ENCODE measurements around the gene PATJ. TPM values are rescaled to one million over a fixed set of nuclear protein-coding genes. Genes with fewer than 3 reads are reported as not detected.

Gene PATJ
- total RNA-seq, 6 experiments from 2014 or later, result 19.0 to 49.0 (median 26.7) TPM

- ATAC-seq (no peak), DNase-seq (no peak)
- Histone ChIP-seq H3K9me3 (no peaks in the 10 kb centered on the region), H3K27ac (no peak overlapping the region), H3K36me3 (peaks cover 0 to 7% (median 1%) of the 10 kb centered on the region in 4 donors), H3K4me1 (no peaks in the 10 kb centered on the region), H3K4me3 (no peak overlapping the region), H3K27me3 (no peaks in the 10 kb centered on the region)
- intact Hi-C loops (cut with DNase I), result no loop called here
- WGBS (ENCODE audit: insufficient coverage, low coverage, low lambda C conversion rate, missing lambda C conversion rate), result 76% methylated on average over 6 of the region's 6 CpGs
- no peak for TF ChIP-seq POLR2A (IDR thresholded peaks at IDR 0.05)
- TF ChIP-seq, protein P1, sequence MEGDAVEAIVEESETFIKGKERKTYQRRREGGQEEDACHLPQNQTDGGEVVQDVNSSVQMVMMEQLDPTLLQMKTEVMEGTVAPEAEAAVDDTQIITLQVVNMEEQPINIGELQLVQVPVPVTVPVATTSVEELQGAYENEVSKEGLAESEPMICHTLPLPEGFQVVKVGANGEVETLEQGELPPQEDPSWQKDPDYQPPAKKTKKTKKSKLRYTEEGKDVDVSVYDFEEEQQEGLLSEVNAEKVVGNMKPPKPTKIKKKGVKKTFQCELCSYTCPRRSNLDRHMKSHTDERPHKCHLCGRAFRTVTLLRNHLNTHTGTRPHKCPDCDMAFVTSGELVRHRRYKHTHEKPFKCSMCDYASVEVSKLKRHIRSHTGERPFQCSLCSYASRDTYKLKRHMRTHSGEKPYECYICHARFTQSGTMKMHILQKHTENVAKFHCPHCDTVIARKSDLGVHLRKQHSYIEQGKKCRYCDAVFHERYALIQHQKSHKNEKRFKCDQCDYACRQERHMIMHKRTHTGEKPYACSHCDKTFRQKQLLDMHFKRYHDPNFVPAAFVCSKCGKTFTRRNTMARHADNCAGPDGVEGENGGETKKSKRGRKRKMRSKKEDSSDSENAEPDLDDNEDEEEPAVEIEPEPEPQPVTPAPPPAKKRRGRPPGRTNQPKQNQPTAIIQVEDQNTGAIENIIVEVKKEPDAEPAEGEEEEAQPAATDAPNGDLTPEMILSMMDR (IDR thresholded peaks at IDR 0.05), result no peak
These were observed 109.0 kb downstream of the PATJ start for GRCh38 chr1:61851235-61851634.

- TF ChIP-seq POLR2A (IDR thresholded peaks at IDR 0.05), result no peak
- TF ChIP-seq, protein P1 (IDR thresholded peaks at IDR 0.05), result peak; percentile 61 to 75 (median 70)
- H3K4me3 ChIP-seq, result no peak overlapping the region
- H3K27me3 ChIP-seq, result no peaks in the 10 kb centered on the region
- ATAC-seq (peak; percentile 72 to 76 (median 74)), DNase-seq (no peak)
- H3K36me3 ChIP-seq, result peaks cover 0 to 15% (median 4%) of the 10 kb centered on the region in 4 donors
- H3K9me3 ChIP-seq, result no peaks in the 10 kb centered on the region
- H3K27ac ChIP-seq, result no peak overlapping the region
- H3K4me1 ChIP-seq, result no peaks in the 10 kb centered on the region
- intact Hi-C loops (cut with DNase I), result no loop called here
- 71% methylated on average over 6 of the region's 6 CpGs for WGBS (ENCODE audit: insufficient coverage, low coverage, low lambda C conversion rate, missing lambda C conversion rate)
These were observed 109.8 kb downstream of the PATJ start for GRCh38 chr1:61851849-61852669.

DNA sequence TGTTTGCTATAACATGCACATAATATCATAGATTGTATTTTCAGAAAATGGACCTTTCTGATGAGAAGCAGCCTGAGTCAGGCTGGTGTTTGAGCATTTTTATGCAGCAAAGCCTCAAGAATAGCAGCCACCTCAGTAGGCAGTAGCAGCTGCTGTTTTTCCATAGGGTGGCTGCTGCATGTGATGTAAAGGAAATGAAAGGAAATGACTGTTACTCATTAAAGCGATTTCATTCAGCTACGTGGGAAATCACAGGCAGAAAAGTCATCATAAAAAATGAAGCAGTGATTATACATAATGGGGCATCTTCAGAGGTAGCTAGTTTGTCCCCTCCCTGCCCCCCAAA is 110.4 kb downstream of the PATJ start:
- ATAC-seq (no peak), DNase-seq (no peak)
- Histone ChIP-seq H3K4me3 (no peak overlapping the region), H3K4me1 (no peaks in the 10 kb centered on the region), H3K9me3 (no peaks in the 10 kb centered on the region), H3K36me3 (peaks cover 0 to 21% (median 7%) of the 10 kb centered on the region in 4 donors), H3K27ac (no peak overlapping the region), H3K27me3 (no peaks in the 10 kb centered on the region)
- TF ChIP-seq, protein P1 (IDR thresholded peaks at IDR 0.05), result no peak
- TF ChIP-seq POLR2A (IDR thresholded peaks at IDR 0.05), result no peak
- intact Hi-C loops (cut with DNase I), result no loop called here
- 71% methylated on average over 2 of the region's 2 CpGs for WGBS (ENCODE audit: insufficient coverage, low coverage, low lambda C conversion rate, missing lambda C conversion rate)

GRCh38 chr1:61853583-61853982 is 111.3 kb downstream of the PATJ start:
- ATAC-seq (no peak), DNase-seq (no peak)
- Histone ChIP-seq H3K9me3 (no peaks in the 10 kb centered on the region), H3K4me1 (no peaks in the 10 kb centered on the region), H3K4me3 (no peak overlapping the region), H3K27me3 (no peaks in the 10 kb centered on the region), H3K27ac (no peak overlapping the region), H3K36me3 (peaks cover 0 to 21% (median 8%) of the 10 kb centered on the region in 4 donors)
- 39% methylated on average over 3 of the region's 3 CpGs for WGBS (ENCODE audit: insufficient coverage, low coverage, low lambda C conversion rate, missing lambda C conversion rate)
- intact Hi-C loops (cut with DNase I), result no loop called here
- TF ChIP-seq, protein P1 (IDR thresholded peaks at IDR 0.05), result peak in 2 of 4 donors; percentile 4 to 7
- no peak for TF ChIP-seq POLR2A (IDR thresholded peaks at IDR 0.05)
